Activated CD8-positive, alpha-beta memory T cell treated with anti-CD3 and anti-CD28 coated beads for 1 hour (primary cell): ENCODE data around the gene CRYZL1.
"Not testable (repeated sequence)": the region's sequence is repeated elsewhere in the genome, so short reads cannot be mapped to it uniquely, and the experiment has no call there.

Experiments
- DNase-seq, 2 donors: peaks; one replicate each; pipeline ENCODE4 v3.0.0-alpha.2; 2020; ENCODE audit warnings: low read depth in 1 of 2; ENCODE audit errors: extremely low read depth in 1 of 2

Gene CRYZL1

DNA sequence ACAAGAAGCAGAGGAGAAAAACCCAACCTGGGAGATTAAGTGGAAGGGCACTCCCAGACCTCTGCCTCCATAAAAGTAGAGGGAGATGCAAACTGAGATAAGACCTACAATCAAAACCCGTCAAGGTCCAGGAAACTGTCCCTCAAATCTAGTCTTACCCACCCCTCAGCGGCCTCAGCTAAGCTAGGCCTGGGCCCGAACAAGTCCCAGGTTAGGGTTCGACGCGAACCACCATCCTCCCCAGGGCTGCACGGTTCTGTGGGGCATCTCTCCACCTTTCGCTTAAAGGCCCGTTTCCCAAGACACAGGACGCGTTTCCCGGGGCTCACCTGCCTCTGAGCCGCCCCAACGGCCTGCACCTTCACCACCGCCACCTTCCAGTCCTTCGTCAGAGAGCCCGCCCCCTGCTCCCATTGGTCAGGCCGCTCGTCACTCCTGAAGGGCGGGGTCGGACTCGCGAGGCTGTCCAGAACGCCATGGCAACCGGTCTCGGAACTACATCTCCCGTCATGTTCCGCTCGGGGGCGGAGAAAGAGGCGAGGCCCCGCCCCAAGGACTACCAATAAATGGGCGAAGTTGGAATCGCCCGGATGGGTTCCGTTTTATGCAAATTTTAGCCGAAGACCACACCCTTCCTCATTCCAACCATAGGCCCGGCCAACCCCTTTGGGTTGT, at the start of gene CRYZL1:
CRYZL1 (minus strand) TSS at position 390 of the 675 bp plus-strand sequence. CDS start 10,190 bp downstream, outside the sequence.
- peak; percentile 99 for DNase-seq

DNA sequence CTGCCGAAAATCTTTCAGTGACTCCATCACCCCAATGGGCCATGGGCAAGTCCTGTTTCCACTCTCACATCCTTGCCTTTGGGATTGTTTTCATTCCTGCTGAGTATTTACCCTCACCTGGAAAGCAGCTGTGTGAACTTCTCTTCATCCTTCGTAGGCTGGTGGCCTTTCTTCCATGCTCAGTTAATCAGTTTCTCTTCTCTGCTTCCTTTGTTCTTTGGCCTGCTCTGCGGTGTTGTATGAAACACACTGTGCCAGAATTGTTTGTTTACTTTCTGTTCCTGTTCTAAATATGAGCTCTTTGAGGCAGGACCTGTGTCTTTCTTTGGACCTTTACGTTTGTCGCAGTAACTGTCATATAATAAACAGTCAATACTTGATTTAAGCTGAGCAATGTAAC, 49.3 kb upstream of the CRYZL1 start:
- DNase-seq = no peak

GRCh38 chr21:33688353-33688752, 46.8 kb upstream of the CRYZL1 start:
- DNase-seq = no peak

- DNase-seq = no peak
Observed at GRCh38 chr21:33687634-33688033, 46.1 kb upstream of the CRYZL1 start.

GRCh38 chr21:33686386-33686785, 44.8 kb upstream of the CRYZL1 start:
- DNase-seq = no peak

DNA sequence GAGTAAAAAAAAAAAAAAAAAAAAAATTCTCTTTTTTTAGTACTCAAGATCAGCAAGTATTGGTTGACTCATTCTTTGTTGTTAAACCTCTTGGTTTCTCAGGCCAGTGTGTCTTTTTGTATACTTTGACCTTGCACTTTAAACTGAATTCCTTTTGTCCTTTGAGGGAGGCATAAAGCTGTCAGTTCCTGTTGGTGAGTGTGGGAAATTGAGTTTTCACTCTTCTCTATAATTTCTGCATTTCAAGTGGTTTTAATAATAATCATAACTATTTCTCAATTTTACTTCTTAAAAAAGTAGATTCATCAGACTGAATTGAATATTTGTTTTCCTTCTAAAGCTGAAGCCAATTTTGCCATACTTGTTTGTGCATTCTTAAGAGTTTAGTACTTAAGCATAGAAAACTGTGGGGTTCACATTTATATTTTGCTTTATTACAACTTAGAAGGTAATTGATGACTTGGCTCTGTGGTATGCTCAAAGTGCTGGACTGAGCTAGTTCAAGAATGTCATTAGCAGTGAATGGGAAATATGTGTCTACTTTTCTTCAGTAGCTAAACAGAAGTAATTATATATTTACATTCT, 44.2 kb upstream of the CRYZL1 start:
- no peak for DNase-seq

- DNase-seq = no peak
Observed at GRCh38 chr21:33684923-33685560, 43.5 kb upstream of the CRYZL1 start.

DNA sequence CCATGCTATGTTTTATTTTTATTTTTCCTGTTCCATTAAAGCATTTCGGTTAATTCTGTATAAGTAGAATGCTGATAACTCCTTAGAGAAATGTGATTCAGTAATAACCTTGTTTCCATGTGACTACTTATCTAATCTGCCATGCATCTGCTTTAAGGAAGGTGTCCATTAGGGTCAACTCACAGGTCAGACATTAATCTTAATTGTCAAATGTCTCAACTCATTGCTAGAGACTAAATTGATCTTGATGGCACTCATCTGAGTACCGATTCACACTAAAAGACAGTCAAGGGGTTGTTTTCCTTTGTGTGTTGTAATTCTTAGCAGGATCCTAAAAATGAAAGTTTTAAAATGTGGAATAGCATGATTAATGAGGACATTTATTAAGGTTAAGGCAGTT, 42.5 kb upstream of the CRYZL1 start:
- DNase-seq = no peak

GRCh38 chr21:33682992-33683627, 41.6 kb upstream of the CRYZL1 start:
- no peak for DNase-seq

DNA sequence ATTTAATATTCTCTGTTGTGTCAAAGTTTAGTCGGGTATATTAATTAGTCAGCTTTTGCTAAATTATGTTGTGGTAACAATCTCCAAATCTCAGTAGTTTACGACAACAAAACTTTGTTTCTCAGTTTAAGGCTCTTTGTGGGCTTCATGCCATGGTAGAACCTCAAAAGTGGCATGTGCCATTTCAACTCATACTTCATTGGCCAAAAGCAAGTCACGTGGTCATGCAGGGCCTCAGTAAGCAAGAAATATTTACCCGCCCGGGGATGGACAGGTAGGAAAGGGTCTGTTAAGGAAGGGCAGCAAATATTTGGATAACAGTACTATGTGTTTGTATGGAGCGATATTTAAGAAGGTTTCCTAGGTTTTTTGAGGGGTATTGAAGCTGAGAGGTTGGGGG, 39.3 kb upstream of the CRYZL1 start:
- DNase-seq = no peak

GRCh38 chr21:33677450-33677849, 35.9 kb upstream of the CRYZL1 start:
- no peak for DNase-seq

- DNase-seq = not testable (repeated sequence)
Observed at GRCh38 chr21:33676666-33677065, 35.1 kb upstream of the CRYZL1 start.

DNA sequence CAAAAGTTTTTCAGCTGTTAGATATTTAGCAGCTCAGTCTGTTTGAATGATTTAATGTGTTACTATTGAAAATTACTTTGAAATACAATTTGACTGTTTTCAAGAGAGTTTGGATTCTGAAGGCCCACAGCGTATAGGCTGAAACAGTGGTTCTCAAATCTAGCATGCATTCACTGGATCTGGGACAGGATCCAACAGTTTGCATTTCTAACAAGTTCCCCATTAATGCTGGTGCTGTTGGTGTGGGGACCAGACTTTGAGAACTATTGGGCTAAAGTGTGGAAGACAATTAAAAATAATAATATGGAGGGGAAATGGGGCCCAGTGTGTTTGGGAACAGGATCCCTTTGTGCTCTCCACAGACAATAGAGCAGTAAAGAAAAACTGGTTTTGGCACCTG, 32.7 kb upstream of the CRYZL1 start:
- no peak for DNase-seq

- DNase-seq = no peak
Observed at GRCh38 chr21:33673473-33673872, 31.9 kb upstream of the CRYZL1 start.

DNA sequence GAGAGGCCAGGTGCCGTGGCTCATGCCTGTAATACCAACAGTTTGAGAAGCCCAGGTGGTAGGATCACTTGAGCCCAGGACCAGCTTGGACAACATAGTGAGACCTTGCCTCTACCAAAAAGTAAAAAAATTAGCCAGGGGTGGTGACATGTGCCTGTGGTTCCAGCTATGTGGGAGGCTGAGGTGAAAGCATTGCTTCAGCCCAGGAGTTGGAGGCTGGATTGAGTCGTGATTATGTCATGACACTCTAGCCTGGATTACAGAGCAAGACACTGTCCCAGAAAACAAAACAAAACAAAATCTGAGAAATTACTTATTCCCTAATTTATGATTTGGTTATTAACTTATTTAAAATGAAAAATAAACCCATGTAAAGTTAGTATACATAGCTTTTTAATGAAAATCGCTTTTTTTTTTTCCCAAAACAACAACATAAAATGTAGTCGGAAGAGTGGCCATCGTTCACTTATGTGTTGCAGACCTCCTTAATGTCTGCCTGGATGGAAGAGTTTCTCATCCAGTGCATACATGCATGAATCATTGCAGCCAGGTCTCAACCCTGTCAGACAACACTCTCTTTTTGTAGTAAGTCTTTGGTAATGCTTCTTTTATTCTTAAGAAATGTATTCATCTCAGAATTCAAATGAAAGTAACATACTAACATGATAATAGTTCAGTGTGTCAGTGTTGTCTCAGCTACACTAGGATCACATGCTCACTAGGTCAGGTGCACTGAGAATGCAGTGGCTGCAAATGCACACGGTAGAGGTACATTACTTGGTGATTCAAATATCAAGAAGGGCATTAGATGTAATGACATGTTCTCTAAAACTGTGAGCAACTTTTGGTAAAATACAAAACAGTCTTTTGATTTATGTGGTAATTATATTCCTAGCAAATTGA, 28.8 kb upstream of the CRYZL1 start:
- DNase-seq = no peak

GRCh38 chr21:33668620-33669019, 27.1 kb upstream of the CRYZL1 start:
- no peak for DNase-seq

DNA sequence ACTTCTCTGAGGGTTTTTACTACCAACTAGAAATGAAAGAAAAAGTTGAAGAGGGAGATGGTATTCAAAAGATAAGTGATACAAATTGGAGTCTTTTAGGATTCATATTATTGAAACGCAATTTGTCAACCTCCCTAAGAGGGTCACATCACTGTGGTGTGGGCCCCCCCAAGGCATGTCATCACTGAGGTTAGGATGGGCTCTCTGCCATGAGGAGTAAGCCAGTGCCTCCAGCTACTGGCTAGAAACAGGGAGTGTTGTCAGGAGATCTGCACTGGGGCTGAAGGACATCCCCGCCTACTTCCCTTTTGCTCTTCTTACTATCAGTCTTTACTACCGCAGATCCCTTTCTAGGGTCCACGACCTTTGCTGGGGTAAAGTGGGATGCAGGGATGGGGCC, 26.6 kb upstream of the CRYZL1 start:
- DNase-seq = no peak

DNA sequence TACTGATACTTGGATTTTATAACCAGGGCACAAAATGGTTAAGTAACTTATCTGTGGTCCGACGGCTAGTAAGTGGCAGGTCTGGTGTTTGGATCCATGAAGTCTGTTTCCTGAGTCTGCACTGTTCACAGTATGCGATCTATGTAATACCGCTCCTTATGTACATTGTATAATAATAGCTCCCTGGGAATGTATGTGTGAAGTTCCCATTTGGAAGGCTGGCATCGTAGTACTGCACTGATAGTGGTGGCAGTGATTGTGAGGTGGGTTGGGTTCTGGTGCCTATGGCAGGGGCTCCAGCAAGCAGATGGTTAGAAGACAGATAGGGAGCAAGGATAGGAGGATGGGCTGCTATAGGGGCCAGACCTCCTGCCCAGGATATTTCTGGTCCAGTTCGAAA, 26.1 kb upstream of the CRYZL1 start:
- no peak for DNase-seq

DNA sequence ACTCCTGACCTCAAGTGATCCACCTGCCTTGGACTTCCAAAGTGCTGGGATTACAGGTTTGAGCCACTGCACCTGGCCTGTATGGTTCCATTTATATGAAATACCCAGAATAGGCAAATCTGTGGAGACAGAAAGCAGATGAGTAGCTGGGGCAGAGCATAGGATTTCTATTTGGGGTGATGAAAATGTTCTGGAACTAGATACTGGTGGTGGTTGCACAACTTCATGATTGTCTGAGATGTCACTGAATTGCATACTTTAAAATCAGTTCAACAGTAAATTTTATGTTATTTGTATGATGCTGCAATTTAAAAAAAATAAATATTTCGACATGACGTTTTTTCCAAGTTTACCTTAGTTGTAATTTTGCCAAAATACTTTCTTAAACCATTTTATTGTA, 24.6 kb upstream of the CRYZL1 start:
- no peak for DNase-seq

DNA sequence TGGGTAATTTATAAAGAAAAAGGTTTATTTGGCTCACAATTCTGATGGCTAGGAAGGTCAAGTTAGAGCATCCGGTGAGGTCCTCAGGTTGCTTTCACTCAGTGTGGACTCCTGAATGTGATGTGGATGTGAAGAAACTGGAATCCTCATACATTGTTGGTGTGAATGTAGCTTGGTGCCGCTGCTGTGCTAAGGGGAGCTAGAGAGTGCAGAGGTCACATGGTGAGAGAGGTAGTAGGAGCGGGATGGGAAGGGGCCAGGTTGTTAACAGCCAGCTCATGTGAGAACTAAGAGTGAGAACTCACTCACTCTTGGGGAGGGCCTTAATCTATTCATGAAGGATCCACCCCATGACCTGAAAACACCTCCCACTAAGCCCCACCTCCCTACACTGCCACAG, 22.6 kb upstream of the CRYZL1 start:
- no peak for DNase-seq

DNA sequence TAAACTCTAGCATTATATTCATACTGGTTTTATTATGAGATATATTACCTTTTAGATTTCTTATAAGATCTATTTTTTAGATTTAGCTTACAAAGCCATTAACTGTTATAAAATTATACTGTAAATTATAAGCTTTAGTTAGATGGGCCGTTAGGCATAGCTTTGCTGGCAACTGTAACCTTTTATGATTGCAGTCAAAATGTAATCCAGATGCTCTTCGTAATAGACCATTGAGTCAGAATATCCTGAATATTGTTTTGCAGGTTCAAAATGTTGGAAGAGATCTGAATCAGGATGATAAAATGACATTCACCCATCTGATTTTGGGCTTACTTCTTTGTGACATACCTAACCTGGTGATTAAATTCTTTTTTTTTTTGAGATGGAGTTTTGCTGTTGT, 21.7 kb upstream of the CRYZL1 start:
- DNase-seq = no peak
